Ishikawa (cell line): Measurements from ENCODE around the gene ERVK3-1.

ENCODE experiments used
- CREB1 ChIP-seq: IDR thresholded peaks from 2 replicates; pipeline ENCODE4 v1.6.1; 2012; ENCODE audit warnings: low read depth
- EGR1 ChIP-seq: IDR thresholded peaks from 2 replicates; pipeline ENCODE4 v1.6.1; 2012
- FOXM1 ChIP-seq: IDR thresholded peaks from 2 replicates; pipeline ENCODE4 v1.6.1; 2012; ENCODE audit warnings: low read depth, borderline replicate concordance
- NFIC ChIP-seq: IDR thresholded peaks from 2 replicates; pipeline ENCODE4 v1.6.1; 2012
- RAD21 ChIP-seq: IDR thresholded peaks from 2 replicates; pipeline ENCODE4 v1.6.1; 2012; ENCODE audit warnings: low read depth
- ZBTB7A ChIP-seq: IDR thresholded peaks from 2 replicates; pipeline ENCODE4 v1.6.1; 2012; ENCODE audit warnings: low read depth

GRCh38 chr19:58352760-58353671 is 47.8 kb downstream of the ERVK3-1 start, which contains the start of gene A1BG:
- TF ChIP-seq FOXM1: no peak
- no peak for TF ChIP-seq CREB1
- TF ChIP-seq ZBTB7A: no peak
- no peak for TF ChIP-seq NFIC
- TF ChIP-seq EGR1: no peak
- no peak for TF ChIP-seq RAD21
